IMR-90 (cell line): ENCODE data around the gene KLHL3. TPM values are rescaled to one million over a fixed set of nuclear protein-coding genes. Genes with fewer than 3 reads are reported as not detected.

Experiments
- ATAC-seq: fragments of 200-7000 bp; cut with Tn5 transposase; 2 replicates; pipeline ENCODE4 v1.9.1; 2020; ENCODE audit warnings: low read depth, mild to moderate bottlenecking, moderate library complexity
- BruUV-seq: library from RNA; stranded (reverse); fragments of 400-500 nt; replicated peaks from 2 replicates; lab custom pipeline; 2021; lab: Mats Ljungman, UMichigan
- CTCF ChIA-PET: fragments of 300-600 bp; formaldehyde crosslinking; extraction: SDS; loops from one replicate; lab custom pipeline; 2021; ENCODE audit warnings: antibody characterized with exemption; lab: Yijun Ruan, JAX
- POLR2A ChIA-PET: fragments of 300-600 bp; sonication (Branson Sonifier 250); formaldehyde crosslinking; loops from one replicate; lab custom pipeline; 2022; ENCODE audit warnings: antibody characterized with exemption; ENCODE audit not compliant: unreplicated experiment; lab: Charles Lee
- DNase-seq: peaks from one replicate; pipeline ENCODE4 v3.0.0; 2013
- H2AFZ ChIP-seq: replicated peaks from 2 replicates; pipeline ENCODE3; 2013; ENCODE audit warnings: low read length, mild to moderate bottlenecking; ENCODE audit not compliant: poor library complexity
- H2AK5ac ChIP-seq: 2 replicates; pipeline ENCODE4 v1.6.1; 2013; ENCODE audit warnings: low read depth, low read length, inconsistent platforms
- H2AK9ac ChIP-seq: replicated peaks from 2 replicates; pipeline ENCODE3; 2013; ENCODE audit warnings: mild to moderate bottlenecking, low read depth, low read length, moderate library complexity; ENCODE audit not compliant: poor library complexity
- H2BK120ac ChIP-seq: 2 replicates; pipeline ENCODE4 v1.6.1; 2013; ENCODE audit warnings: low read depth, low read length, inconsistent platforms
- H2BK15ac ChIP-seq: 3 replicates; pipeline ENCODE4 v1.6.1; 2013; ENCODE audit warnings: low read depth, low read length, inconsistent platforms
- H2BK20ac ChIP-seq: 2 replicates; pipeline ENCODE4 v1.6.1; 2013; ENCODE audit warnings: low read depth, mild to moderate bottlenecking, inconsistent platforms, low read length, moderate library complexity
- H2BK5ac ChIP-seq: 2 replicates; pipeline ENCODE4 v1.6.1; 2013; ENCODE audit warnings: mild to moderate bottlenecking, low read depth, low read length, inconsistent platforms; ENCODE audit not compliant: poor library complexity, severe bottlenecking
- H3K14ac ChIP-seq: replicated peaks from 2 replicates; pipeline ENCODE4 v1.6.1; 2013; ENCODE audit warnings: low read depth, low read length, inconsistent platforms
- H3K18ac ChIP-seq: 2 replicates; pipeline ENCODE4 v1.6.1; 2013; ENCODE audit warnings: low read depth, low read length, control low read depth
- H3K23ac ChIP-seq: 2 replicates; pipeline ENCODE4 v1.6.1; 2013; ENCODE audit warnings: low read depth, low read length, inconsistent platforms
- H3K27ac ChIP-seq: 2 replicates; pipeline ENCODE4 v1.5.1; 2013; ENCODE audit warnings: mild to moderate bottlenecking, control low read depth, low read length; ENCODE audit not compliant: insufficient read depth
- H3K27me3 ChIP-seq: 2 replicates; pipeline ENCODE4 v1.6.1; 2013; ENCODE audit warnings: low read length; ENCODE audit not compliant: control insufficient read depth, insufficient read depth
- H3K36me3 ChIP-seq: 2 replicates; pipeline ENCODE4 v1.6.1; 2013; ENCODE audit warnings: low read length, mixed read lengths; ENCODE audit not compliant: control insufficient read depth, insufficient read depth
- H3K4ac ChIP-seq: 2 replicates; pipeline ENCODE4 v1.6.1; 2013; ENCODE audit warnings: low read depth, low read length, inconsistent platforms
- H3K4me1 ChIP-seq: 2 replicates; pipeline ENCODE4 v1.6.1; 2013; ENCODE audit warnings: low read length, mixed read lengths; ENCODE audit not compliant: control insufficient read depth, insufficient read depth
- H3K4me2 ChIP-seq: 2 replicates; pipeline ENCODE4 v1.6.1; 2013; ENCODE audit warnings: low read depth, mild to moderate bottlenecking, control low read depth, low read length, moderate library complexity
- H3K4me3 ChIP-seq: 2 replicates; pipeline ENCODE4 v1.5.1; 2013; ENCODE audit warnings: low read depth, mild to moderate bottlenecking, control low read depth, low read length, moderate library complexity; ENCODE audit not compliant: insufficient read depth
- H3K56ac ChIP-seq: 2 replicates; pipeline ENCODE4 v1.6.1; 2013; ENCODE audit warnings: low read length, inconsistent platforms; ENCODE audit not compliant: insufficient read depth; ENCODE audit errors: extremely low read depth
- H3K79me1 ChIP-seq, 2 experiments: 2 replicates each; pipeline ENCODE4 v1.6.1; 2013; ENCODE audit warnings: low read length in 2 of 2, inconsistent platforms in 1 of 2, low read depth in 1 of 2
- H3K9ac ChIP-seq: 2 replicates; pipeline ENCODE4 v1.6.1; 2013; ENCODE audit warnings: low read depth, low read length, control low read depth
- H3K9me1 ChIP-seq: 2 replicates; pipeline ENCODE4 v1.6.1; 2013; ENCODE audit warnings: low read length, inconsistent platforms; ENCODE audit not compliant: insufficient read depth
- H3K9me3 ChIP-seq: 2 replicates; pipeline ENCODE4 v1.6.1; 2013; ENCODE audit warnings: low read length; ENCODE audit not compliant: control insufficient read depth, insufficient read depth
- H4K20me1 ChIP-seq: 2 replicates; pipeline ENCODE4 v1.6.1; 2013; ENCODE audit warnings: low read length, inconsistent platforms; ENCODE audit not compliant: insufficient read depth
- H4K5ac ChIP-seq: 2 replicates; pipeline ENCODE4 v1.6.1; 2013; ENCODE audit warnings: mild to moderate bottlenecking, low read depth, low read length, control low read depth
- H4K8ac ChIP-seq, 2 experiments: 2 replicates each; pipeline ENCODE4 v1.6.1; 2013; ENCODE audit warnings: low read depth in 2 of 2, low read length in 2 of 2, control low read depth in 1 of 2, inconsistent platforms in 1 of 2
- H4K91ac ChIP-seq: 2 replicates; pipeline ENCODE4 v1.6.1; 2013; ENCODE audit warnings: low read depth, low read length, inconsistent platforms; ENCODE audit not compliant: insufficient read depth
- FOS ChIP-seq: fragments of 150-350 bp; IDR thresholded peaks from 2 replicates; pipeline ENCODE4 v1.6.1; 2016; ENCODE audit warnings: low read depth, low read length
- POLR2A ChIP-seq: IDR thresholded peaks from 2 replicates; pipeline ENCODE4 v1.6.1; 2012; ENCODE audit warnings: mild to moderate bottlenecking, low read depth, low read length
- RCOR1 ChIP-seq: IDR thresholded peaks from 2 replicates; pipeline ENCODE4 v1.6.1; 2012; ENCODE audit warnings: mild to moderate bottlenecking, low read length, improper control_type of control experiment; ENCODE audit not compliant: insufficient replicate concordance
- RFX5 ChIP-seq: IDR thresholded peaks from 2 replicates; pipeline ENCODE4 v1.8.0; 2012; ENCODE audit warnings: low read depth, mild to moderate bottlenecking, low read length, moderate library complexity
- WGBS, 2 experiments: methylation state at CpG; one replicate each; pipeline versions ENCODE4 v1.1.5 to v1.1.7; 2013; ENCODE audit warnings: missing lambda C conversion rate in 2 of 2; ENCODE audit not compliant: insufficient read length in 1 of 2; ENCODE audit errors: extremely low coverage in 2 of 2; 5-methylcytosine and 5-hydroxymethylcytosine counted together
- dilution Hi-C: fragments of 300-500 bp; cut with HindIII; formaldehyde crosslinking; loops from one replicate; pipeline ENCODE4 v1.14.3; 2018; ENCODE audit warnings: low sequenced_read_pairs; ENCODE audit not compliant: unreplicated experiment
- in situ Hi-C: fragments of 300-500 bp; cut with MboI; formaldehyde crosslinking; loops from 3 replicates; pipeline ENCODE4 v1.14.3; 2019; ENCODE audit warnings: low sequenced_read_pairs, inconsistent platforms, mixed read lengths
- intact Hi-C: fragments of 100-400 bp; cut with micrococcal nuclease; formaldehyde crosslinking; loops from 2 replicates; pipeline ENCODE4 v1.10.0; 2022
- polyA plus RNA-seq, 3 experiments: library from polyadenylated mRNA; depleted of rRNA; stranded (reverse); fragments of >200 nt; gene quantifications; 2 replicates each; pipeline ENCODE4 v1.2.3, GENCODE V29; 2012; ENCODE audit warnings: low replicate concordance in 1 of 3
- total RNA-seq: library from RNA; depleted of rRNA; stranded (reverse); fragments of >200 nt; gene quantifications from 2 replicates; pipeline ENCODE4 v1.2.3, GENCODE V29; 2012
- TF ChIP-seq, protein P1 (sequence below): fragments of 150-350 bp; IDR thresholded peaks from 2 replicates; pipeline ENCODE4 v1.6.1; 2016; ENCODE audit warnings: low read depth, mild to moderate bottlenecking, low read length, moderate library complexity, borderline replicate concordance

The KLHL3 gene
- total and polyA plus RNA-seq, 2 of the 4 experiments (the other 2 are of a cell fraction), result 2.3 to 4.1 TPM

- H2AFZ ChIP-seq, result no peak overlapping the region
- H3K4me1 ChIP-seq, result no peaks in the 10 kb centered on the region; the same call in 1 of the 2 replicates
- no peak overlapping the region for H2BK5ac ChIP-seq
- no peak overlapping the region for H3K4ac ChIP-seq
- no peaks in the 10 kb centered on the region for H3K36me3 ChIP-seq
- no peak overlapping the region for H2AK9ac ChIP-seq
- no peak overlapping the region for H3K4me2 ChIP-seq
- H3K79me1 ChIP-seq, result no peaks in the 10 kb centered on the region
- CTCF ChIA-PET, result interaction anchor here (1.2 to 2.3 kb wide), 2 partner anchors 9 to 74 kb away, joined by 10 read pairs; no protein-coding TSS in a partner anchor
- in situ Hi-C loops, result no loop called here
- no TSS peak for BruUV-seq
- H3K9me1 ChIP-seq, result no peaks in the 10 kb centered on the region; the same call in 1 of the 2 replicates
- DNase-seq (no peak), ATAC-seq (no peak)
- no peaks in the 10 kb centered on the region for H3K27me3 ChIP-seq
- H2BK15ac ChIP-seq, result no peak overlapping the region
- H3K9me3 ChIP-seq, result no peaks in the 10 kb centered on the region
- H4K5ac ChIP-seq, result no peak overlapping the region
- no peak overlapping the region for H2AK5ac ChIP-seq
- TF ChIP-seq RFX5, result no peak
- TF ChIP-seq RCOR1, result no peak
- TF ChIP-seq FOS, result no peak
- TF ChIP-seq POLR2A, result no peak
- TF ChIP-seq, protein P1, sequence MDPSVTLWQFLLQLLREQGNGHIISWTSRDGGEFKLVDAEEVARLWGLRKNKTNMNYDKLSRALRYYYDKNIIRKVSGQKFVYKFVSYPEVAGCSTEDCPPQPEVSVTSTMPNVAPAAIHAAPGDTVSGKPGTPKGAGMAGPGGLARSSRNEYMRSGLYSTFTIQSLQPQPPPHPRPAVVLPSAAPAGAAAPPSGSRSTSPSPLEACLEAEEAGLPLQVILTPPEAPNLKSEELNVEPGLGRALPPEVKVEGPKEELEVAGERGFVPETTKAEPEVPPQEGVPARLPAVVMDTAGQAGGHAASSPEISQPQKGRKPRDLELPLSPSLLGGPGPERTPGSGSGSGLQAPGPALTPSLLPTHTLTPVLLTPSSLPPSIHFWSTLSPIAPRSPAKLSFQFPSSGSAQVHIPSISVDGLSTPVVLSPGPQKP, result no peak
- no peak overlapping the region for H2BK20ac ChIP-seq
- no peak overlapping the region for H2BK120ac ChIP-seq
- H3K23ac ChIP-seq, result no peak overlapping the region
- POLR2A ChIA-PET, result no interaction called here
- intact Hi-C loops, result no loop called here
- no peak overlapping the region for H4K8ac ChIP-seq
- H3K4me3 ChIP-seq, result no peak overlapping the region
- 43% methylated on average over 1 of the region's 5 CpGs; no CpG with 5 or more reads in 1 of the 2 experiments for WGBS, 2 experiments
- H4K20me1 ChIP-seq, result no peaks in the 10 kb centered on the region
- dilution Hi-C loops, result no loop called here
- H4K91ac ChIP-seq, result no peak overlapping the region
- H3K27ac ChIP-seq, result no peak overlapping the region
- H3K9ac ChIP-seq, result no peak overlapping the region
- no peak overlapping the region for H3K18ac ChIP-seq
- no peak overlapping the region for H3K14ac ChIP-seq
- H3K56ac ChIP-seq, result no peak overlapping the region
Observed at GRCh38 chr5:137668637-137669036, 67.3 kb downstream of the KLHL3 start.
